Fibroblast of lung (primary cell): Measurements from ENCODE around the gene GPRIN2. TPM values are rescaled to one million over a fixed set of nuclear protein-coding genes. Genes with fewer than 3 reads are reported as not detected.
A peak's percentile ranks its signal among the peaks of the same experiment; 100 is the strongest.

ENCODE experiments used
- DNase-seq, 2 donors: peaks; one replicate each; pipeline versions ENCODE4 v3.0.0 to v3.0.0-alpha.2; 2010; ENCODE audit warnings: low read depth in 2 of 2
- H2AFZ ChIP-seq: 2 replicates; pipeline ENCODE4 v1.5.1; 2012; ENCODE audit warnings: low read length, control low read depth, inconsistent platforms
- H3K27ac ChIP-seq: 2 replicates; pipeline ENCODE4 v1.5.1; 2011; ENCODE audit warnings: low read length, control low read depth; ENCODE audit not compliant: insufficient read depth
- H3K27me3 ChIP-seq: 2 replicates; pipeline ENCODE4 v1.5.1; 2011; ENCODE audit warnings: mild to moderate bottlenecking, low read length; ENCODE audit not compliant: control insufficient read depth, insufficient read depth
- H3K36me3 ChIP-seq: 2 replicates; pipeline ENCODE4 v1.5.1; 2011; ENCODE audit warnings: low read length; ENCODE audit not compliant: control insufficient read depth, insufficient read depth
- H3K4me1 ChIP-seq: 2 replicates; pipeline ENCODE4 v1.5.1; 2011; ENCODE audit warnings: low read length; ENCODE audit not compliant: control insufficient read depth, insufficient read depth; ENCODE audit errors: extremely low read depth
- H3K4me2 ChIP-seq: 2 replicates; pipeline ENCODE4 v1.5.1; 2011; ENCODE audit warnings: low read length, control low read depth; ENCODE audit not compliant: insufficient read depth; ENCODE audit errors: extremely low read depth
- H3K4me3 ChIP-seq, 4 experiments: fragments of 200-600 bp in 1 of 4; sonication (generic) in 1 of 4; replicated peaks in 1 of 4; 2 replicates each; pipeline ENCODE4 v1.5.1; 2011 to 2016; ENCODE audit warnings: low read length in 4 of 4, low read depth in 3 of 4, mild to moderate bottlenecking in 3 of 4, control low read depth in 2 of 4, inconsistent platforms in 1 of 4, mixed read lengths in 1 of 4; ENCODE audit not compliant: insufficient read depth in 1 of 4; ENCODE audit errors: control extremely low read depth in 1 of 4
- H3K79me2 ChIP-seq: 2 replicates; pipeline ENCODE4 v1.5.1; 2012; ENCODE audit warnings: mild to moderate bottlenecking, low read length, inconsistent platforms; ENCODE audit not compliant: control insufficient read depth, insufficient read depth
- H3K9ac ChIP-seq: 2 replicates; pipeline ENCODE4 v1.5.1; 2011; ENCODE audit warnings: mild to moderate bottlenecking, low read length, control low read depth; ENCODE audit not compliant: insufficient read depth
- H3K9me3 ChIP-seq: 2 replicates; pipeline ENCODE4 v1.5.1; 2012; ENCODE audit warnings: low read depth, low read length; ENCODE audit not compliant: control insufficient read depth, insufficient read depth
- H4K20me1 ChIP-seq: 2 replicates; pipeline ENCODE4 v1.5.1; 2011; ENCODE audit warnings: low read length; ENCODE audit not compliant: control insufficient read depth, insufficient read depth; ENCODE audit errors: extremely low read depth
- CTCF ChIP-seq, 2 donors: IDR thresholded peaks in 1 of 2; conservative IDR thresholded peaks in 1 of 2; 1 replicate in 1 of 2; 2 replicates in 1 of 2; pipeline ENCODE4 v1.5.1; 2011 to 2012; ENCODE audit warnings: low read length in 2 of 2, control low read depth in 1 of 2, inconsistent platforms in 1 of 2, low read depth in 1 of 2, mild to moderate bottlenecking in 1 of 2
- EZH2 ChIP-seq: IDR thresholded peaks from 2 replicates; pipeline ENCODE4 v1.5.1; 2012; ENCODE audit warnings: low read length, control low read depth, mild to moderate bottlenecking; ENCODE audit errors: missing control alignments
- polyA plus RNA-seq, 2 donors: library from polyadenylated mRNA; depleted of rRNA in 1 of 2; stranded (reverse) in 1 of 2; unstranded in 1 of 2; fragments of >200 nt; gene quantifications; 2 replicates each; pipeline ENCODE4 v1.2.1, GENCODE V29; 2011 to 2012; ENCODE audit warnings: missing spikeins in 1 of 2
- total RNA-seq: library from RNA; depleted of rRNA; stranded (reverse); fragments of >200 nt; gene quantifications from 2 replicates; pipeline ENCODE4 v1.2.1, GENCODE V29; 2014

Gene GPRIN2
- total and polyA plus RNA-seq, 2 donors (not counting 1 experiment from before 2014, with no cell fraction given), result not detected

- Histone ChIP-seq H3K9me3 (no peaks in the 10 kb centered on the region), H3K79me2 (no peaks in the 10 kb centered on the region), H4K20me1 (no peaks in the 10 kb centered on the region), H3K27me3 (no peaks in the 10 kb centered on the region), H3K4me2 (no peak overlapping the region), H3K4me1 (peaks cover 28% of the 10 kb centered on the region), H3K27ac (no peak overlapping the region), H3K9ac (no peak overlapping the region), H2AFZ (no peak overlapping the region), H3K36me3 (no peaks in the 10 kb centered on the region), H3K4me3 (no peak overlapping the region)
- DNase-seq, result peak; percentile 35 to 40
- TF ChIP-seq EZH2 (no peak), CTCF (conservative IDR thresholded peaks at IDR 0.05 in 1 of 2, IDR thresholded peaks at IDR 0.05 in 1 of 2; ENCODE audit: low read depth in 1 of 2, low read length in 2 of 2) (no peak)
Measured at GRCh38 chr10:46525824-46526681, 30.4 kb downstream of the GPRIN2 start.

GRCh38 chr10:46525177-46525823 lies 31.2 kb downstream of the GPRIN2 start:
- Histone ChIP-seq H3K36me3 (no peaks in the 10 kb centered on the region), H4K20me1 (no peaks in the 10 kb centered on the region), H3K79me2 (no peaks in the 10 kb centered on the region), H3K9ac (no peak overlapping the region), H3K9me3 (no peaks in the 10 kb centered on the region), H3K27ac (peak overlapping the region; percentile 75), H3K4me2 (no peak overlapping the region), H3K4me1 (peaks cover 28% of the 10 kb centered on the region), H3K27me3 (no peaks in the 10 kb centered on the region), H2AFZ (no peak overlapping the region), H3K4me3 (no peak overlapping the region)
- DNase-seq, result peak; percentile 76 to 95
- TF ChIP-seq CTCF (conservative IDR thresholded peaks at IDR 0.05 in 1 of 2, IDR thresholded peaks at IDR 0.05 in 1 of 2; ENCODE audit: low read depth in 1 of 2, low read length in 2 of 2) (no peak), EZH2 (no peak)

- H3K4me1 ChIP-seq, result peaks cover 28% of the 10 kb centered on the region
- H4K20me1 ChIP-seq, result no peaks in the 10 kb centered on the region
- H3K4me2 ChIP-seq, result no peak overlapping the region
- H3K9me3 ChIP-seq, result no peaks in the 10 kb centered on the region
- no peak for TF ChIP-seq EZH2
- no peak for TF ChIP-seq CTCF (conservative IDR thresholded peaks at IDR 0.05 in 1 of 2, IDR thresholded peaks at IDR 0.05 in 1 of 2; ENCODE audit: low read depth in 1 of 2, low read length in 2 of 2)
- peak; percentile 56 to 76 for DNase-seq
- no peaks in the 10 kb centered on the region for H3K36me3 ChIP-seq
- no peak overlapping the region for H3K4me3 ChIP-seq
- no peaks in the 10 kb centered on the region for H3K27me3 ChIP-seq
- peak overlapping the region; percentile 75 for H3K27ac ChIP-seq
- H2AFZ ChIP-seq, result peak overlapping the region; percentile 67
- H3K79me2 ChIP-seq, result no peaks in the 10 kb centered on the region
- no peak overlapping the region for H3K9ac ChIP-seq
Measured at GRCh38 chr10:46524472-46525176, 31.8 kb downstream of the GPRIN2 start.
